Measurements from ENCODE around the gene NUP155. TPM values are rescaled to one million over a fixed set of nuclear protein-coding genes. Genes with fewer than 3 reads are reported as not detected.
"Not testable (repeated sequence)": the region's sequence is repeated elsewhere in the genome, so short reads cannot be mapped to it uniquely, and the experiment has no call there.

Gene NUP155
- 41.5 and 51.9 TPM in 2 replicates for total RNA-seq (2014; rRNA removed; shearing (Covaris generic); ENCODE audit: low replicate concordance)

DNA sequence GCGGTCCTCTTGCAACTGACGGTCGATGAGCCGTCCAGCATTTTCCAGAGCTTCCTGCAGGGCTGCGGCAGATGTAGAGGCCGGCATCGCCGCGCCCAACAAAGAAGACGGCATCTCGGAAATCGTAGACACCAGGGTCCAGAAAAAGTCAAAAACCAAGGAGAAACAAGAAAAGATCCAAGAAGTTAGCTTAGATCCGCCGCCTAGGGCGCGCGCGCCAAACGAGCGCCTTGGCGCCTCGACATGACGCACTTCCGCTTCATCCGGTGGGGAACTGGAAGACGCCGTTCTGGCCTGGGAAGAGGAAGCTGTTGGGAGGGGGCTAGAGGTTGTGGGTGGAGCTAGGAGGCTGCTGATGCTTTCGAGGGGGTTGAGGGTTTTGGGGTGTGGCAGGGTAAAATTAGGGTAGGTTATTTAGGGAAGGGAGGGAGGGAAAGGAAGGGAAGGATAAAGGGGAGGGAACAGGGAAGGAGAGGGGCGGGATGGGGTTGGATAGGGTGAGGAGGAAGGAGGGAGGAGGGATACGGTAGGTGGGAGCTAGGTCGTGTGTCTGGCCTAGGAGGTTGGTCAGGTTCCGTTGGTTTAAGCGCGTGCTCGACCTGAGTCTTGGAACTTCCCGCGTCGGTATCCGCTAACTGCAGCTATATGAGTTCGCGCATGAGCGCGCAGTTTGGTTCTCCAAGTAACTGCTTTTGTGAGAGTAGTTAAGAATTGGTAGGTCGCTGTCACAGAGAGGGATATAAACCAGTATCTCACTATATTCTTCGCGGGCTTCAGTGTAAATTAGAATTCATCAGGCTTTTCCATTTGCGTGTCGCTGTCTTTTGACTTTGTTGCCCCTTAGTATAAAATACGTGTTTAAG lies at the start of gene NUP155:
TSS of gene NUP155 (minus strand) at position 243 of the 863 bp plus-strand sequence. CDS start at position 114, 129 bp downstream.
- no peaks in the 10 kb centered on the region for H3K27me3 ChIP-seq
- no peaks in the 10 kb centered on the region for H3K9me3 ChIP-seq
- H3K36me3 ChIP-seq = peaks cover 6% of the 10 kb centered on the region
- peak within 1 kb of the TSS; percentile 97 for H3K4me3 ChIP-seq
- peak; percentile 97 for DNase-seq

DNA sequence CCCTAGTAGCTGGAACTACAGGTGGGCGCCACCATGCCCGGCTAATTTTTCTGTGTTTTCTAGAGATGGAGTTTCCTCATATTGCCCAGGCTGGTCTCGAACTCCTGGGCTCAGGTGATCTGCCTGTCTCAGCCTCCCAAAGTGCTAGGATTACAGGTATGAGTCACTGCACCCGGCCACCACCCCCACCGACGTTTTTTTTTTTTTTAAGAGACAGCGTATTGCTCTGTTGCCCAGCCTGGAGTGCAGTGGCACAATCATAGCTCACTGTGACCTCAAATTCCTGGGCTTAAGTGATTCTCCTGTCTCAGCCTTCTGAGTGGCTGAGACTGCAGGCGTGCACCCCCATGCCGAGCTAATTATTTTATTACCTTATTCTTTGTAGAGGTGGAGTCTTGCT lies 46.4 kb upstream of the NUP155 start:
- no peak for DNase-seq
- H3K4me3 ChIP-seq = no peak overlapping the region
- no peaks in the 10 kb centered on the region for H3K9me3 ChIP-seq
- H3K36me3 ChIP-seq = peaks cover 7% of the 10 kb centered on the region
- H3K27me3 ChIP-seq = no peaks in the 10 kb centered on the region

DNA sequence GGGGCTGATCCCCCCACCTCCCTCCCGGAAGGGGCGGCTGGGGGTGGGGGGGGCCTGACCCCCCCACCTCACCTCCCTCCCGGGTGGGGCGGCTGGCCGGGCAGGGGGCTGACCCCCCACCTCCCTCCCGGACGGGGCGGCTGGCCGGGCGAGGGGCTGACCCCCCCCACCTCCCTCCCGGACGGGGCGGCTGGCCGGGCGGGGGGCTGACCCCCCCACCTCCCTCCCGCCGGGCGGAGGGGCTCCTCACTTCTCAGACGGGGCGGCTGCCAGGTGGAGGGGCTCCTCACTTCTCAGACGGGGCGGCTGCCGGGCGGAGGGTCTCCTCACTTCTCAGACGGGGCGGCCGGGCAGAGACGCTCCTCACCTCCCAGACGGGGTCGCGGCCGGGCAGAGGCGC lies 44.5 kb upstream of the NUP155 start:
- H3K4me3 ChIP-seq, H3K27me3 ChIP-seq, DNase-seq, H3K36me3 ChIP-seq, H3K9me3 ChIP-seq: not testable (repeated sequence)

DNA sequence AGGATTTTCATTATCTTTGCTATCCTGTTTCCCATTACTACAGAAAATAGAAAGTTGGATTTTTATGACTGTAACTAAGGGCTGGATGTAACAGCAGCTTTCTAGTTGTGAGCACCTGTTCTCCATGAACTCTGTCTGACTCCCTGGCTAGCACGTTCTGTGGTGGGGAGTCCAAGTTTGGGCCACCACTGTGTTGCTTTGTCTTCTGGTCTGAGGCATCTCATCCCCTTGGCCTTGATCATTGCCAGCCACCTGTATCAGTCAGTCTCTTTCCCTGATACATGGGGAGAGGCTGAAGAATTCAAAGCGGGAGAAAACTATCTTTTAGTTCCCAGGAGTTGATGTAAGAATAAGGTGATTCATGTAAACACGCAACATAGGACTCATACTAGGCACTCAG lies 41.6 kb upstream of the NUP155 start:
- Histone ChIP-seq H3K27me3 (no peaks in the 10 kb centered on the region), H3K9me3 (no peaks in the 10 kb centered on the region), H3K36me3 (peaks cover 3% of the 10 kb centered on the region), H3K4me3 (no peak overlapping the region)
- DNase-seq = no peak

DNA sequence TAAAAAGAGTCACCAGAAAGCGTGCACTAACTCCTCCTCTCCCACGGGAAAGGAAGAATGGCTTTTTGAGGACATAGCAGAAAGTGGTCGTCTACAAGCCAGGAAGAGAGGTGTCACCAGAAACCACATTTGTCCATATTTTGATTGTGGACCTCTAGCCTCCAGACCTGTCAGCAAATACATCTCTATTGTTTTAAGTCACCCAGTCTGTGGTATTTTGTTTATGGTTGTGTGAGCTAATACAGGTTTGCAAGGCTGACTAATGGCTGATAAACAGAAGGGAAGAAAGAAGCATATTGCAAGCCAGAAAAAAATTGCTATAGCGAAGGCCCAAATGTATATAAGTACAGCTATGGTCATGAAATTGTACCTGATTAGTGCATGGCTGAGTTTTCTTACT lies 29.6 kb upstream of the NUP155 start:
- Histone ChIP-seq H3K4me3 (no peak overlapping the region), H3K9me3 (no peaks in the 10 kb centered on the region), H3K27me3 (no peaks in the 10 kb centered on the region), H3K36me3 (peaks cover 8% of the 10 kb centered on the region)
- DNase-seq = no peak

DNA sequence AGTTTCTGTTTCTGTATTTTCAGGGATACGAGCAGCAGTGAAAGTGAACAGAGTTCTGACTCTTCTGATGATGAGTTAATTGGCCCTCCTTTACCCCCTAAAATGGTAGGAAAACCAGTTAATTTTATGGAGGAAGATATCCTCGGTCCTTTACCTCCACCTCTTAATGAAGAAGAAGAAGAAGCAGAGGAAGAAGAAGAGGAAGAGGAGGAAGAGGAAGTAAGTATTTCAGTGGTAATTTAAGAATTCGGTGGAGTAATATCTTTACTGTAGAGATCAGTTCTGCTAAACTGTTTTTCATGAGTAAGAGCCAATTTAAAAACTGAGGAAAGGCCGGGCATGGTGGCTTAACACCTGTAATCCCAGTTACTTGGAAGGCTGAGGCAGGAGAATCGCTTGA lies 25.4 kb upstream of the NUP155 start:
- Histone ChIP-seq H3K4me3 (no peak overlapping the region), H3K27me3 (no peaks in the 10 kb centered on the region), H3K36me3 (peaks cover 20% of the 10 kb centered on the region), H3K9me3 (no peaks in the 10 kb centered on the region)
- no peak for DNase-seq

DNA sequence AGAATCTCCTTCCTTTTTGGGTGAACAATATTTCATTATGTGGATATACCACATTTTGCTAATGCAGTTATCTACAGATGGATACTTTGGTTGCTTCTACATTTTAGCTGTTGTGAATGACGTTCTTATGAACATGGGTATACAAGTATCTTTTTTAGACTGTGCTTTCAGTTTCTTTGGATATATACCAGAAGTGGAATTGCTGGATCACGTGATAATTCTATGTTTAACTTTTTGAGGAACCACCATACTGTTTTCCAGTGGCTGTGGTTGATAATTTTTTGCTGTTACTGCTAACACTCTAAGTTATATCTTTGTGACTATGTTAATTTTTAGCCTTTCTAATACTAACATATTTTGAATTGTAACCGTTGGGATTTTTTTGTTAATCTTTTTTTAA lies 20.7 kb upstream of the NUP155 start:
- H3K36me3 ChIP-seq = peaks cover 15% of the 10 kb centered on the region
- DNase-seq = no peak
- no peaks in the 10 kb centered on the region for H3K27me3 ChIP-seq
- no peak overlapping the region for H3K4me3 ChIP-seq
- H3K9me3 ChIP-seq = no peaks in the 10 kb centered on the region

DNA sequence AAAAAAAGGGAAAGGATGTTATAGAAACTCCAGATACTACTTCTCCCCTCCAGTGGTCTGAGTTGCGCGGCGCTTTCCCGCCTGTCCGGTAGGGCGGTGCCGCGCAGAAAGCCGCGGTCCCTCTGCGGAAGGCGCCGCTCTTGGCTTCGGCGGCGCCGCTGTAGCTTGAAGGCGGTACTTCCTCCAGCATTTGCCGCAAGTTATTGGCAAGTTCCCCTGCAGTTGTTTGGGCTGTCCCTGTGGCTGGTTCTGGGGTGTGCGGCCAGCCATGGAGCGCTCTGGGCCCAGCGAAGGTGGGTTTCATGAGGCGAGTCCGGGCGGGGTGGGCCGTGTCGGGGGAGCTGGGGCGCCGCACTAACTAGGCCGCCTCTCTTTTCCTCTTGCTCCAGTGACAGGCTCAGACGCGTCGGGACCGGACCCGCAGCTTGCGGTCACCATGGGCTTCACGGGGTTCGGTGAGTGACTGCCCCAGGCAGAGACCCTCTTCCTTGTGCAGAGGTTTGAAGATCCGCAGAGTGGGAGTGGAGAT lies 8.3 kb upstream of the NUP155 start, which contains the start of gene WDR70:
TSS of gene WDR70 (plus strand) at position 219 of the 529 bp plus-strand sequence. CDS start at position 269, 50 bp downstream.
- not testable (repeated sequence) for H3K9me3 ChIP-seq, H3K27me3 ChIP-seq
- DNase-seq = peak; percentile 90
- Histone ChIP-seq H3K4me3 (peak within 1 kb of the TSS; percentile 87), H3K36me3 (peaks cover 14% of the 10 kb centered on the region)

DNA sequence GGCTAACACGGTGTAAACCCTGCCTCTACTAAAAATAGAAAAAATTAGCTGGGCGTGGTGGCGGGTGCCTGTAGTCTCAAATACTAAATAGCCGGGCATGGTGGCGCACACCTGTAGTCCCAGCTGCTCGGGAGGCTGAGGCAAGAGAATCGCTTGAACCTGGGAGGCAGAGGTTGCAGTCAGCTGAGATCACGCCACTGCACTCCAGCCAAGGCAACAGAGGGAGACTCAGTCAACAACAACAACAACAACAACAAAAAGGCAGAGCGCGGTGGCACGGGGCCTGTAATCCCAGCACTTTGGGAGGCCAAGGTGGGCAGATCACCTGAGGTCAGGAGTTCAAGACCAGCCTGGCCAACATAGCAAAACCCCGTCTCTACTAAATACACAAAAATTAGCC lies 7.2 kb upstream of the NUP155 start:
- not testable (repeated sequence) for H3K9me3 ChIP-seq, DNase-seq, H3K27me3 ChIP-seq, H3K4me3 ChIP-seq
- peaks cover 11% of the 10 kb centered on the region for H3K36me3 ChIP-seq

DNA sequence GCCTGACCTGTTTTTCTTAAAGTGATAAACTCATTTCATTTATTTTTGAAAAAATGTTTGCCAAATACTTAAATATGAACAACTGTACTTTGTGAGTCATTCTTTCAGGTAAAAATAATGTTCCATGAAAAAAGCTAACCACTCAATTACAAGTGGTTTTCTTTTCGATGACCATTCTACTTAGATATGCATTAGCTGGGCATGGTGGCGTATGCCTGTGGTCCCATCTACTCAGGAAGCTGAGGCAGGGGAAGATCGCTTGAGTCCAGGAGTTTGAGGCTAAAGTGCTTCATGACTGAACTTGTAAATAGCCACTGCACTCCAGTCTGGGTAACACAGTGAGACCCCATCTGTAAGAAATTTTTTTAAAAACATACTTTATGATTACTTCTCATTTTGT lies 4.2 kb upstream of the NUP155 start:
- H3K36me3 ChIP-seq = no peaks in the 10 kb centered on the region; the same call in 1 of the 2 replicates
- no peak for DNase-seq
- H3K4me3 ChIP-seq = no peak overlapping the region
- no peaks in the 10 kb centered on the region for H3K27me3 ChIP-seq
- no peaks in the 10 kb centered on the region for H3K9me3 ChIP-seq

DNA sequence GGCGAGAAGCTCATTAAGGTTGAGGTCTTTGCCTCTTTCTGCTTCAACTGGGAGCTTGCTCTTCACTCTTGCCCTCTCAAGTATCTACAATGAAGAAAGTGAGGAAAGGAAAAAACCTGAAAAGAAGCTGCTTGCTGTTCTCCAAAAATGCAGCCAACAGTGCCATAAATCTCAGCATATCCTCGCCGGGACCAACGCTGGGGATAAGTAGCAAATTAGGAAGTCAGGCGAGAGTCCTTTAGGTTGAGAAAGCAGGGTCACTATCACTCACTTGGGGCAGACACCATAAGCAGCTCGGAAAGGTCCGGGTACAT lies 399 bp downstream of the NUP155 start:
- no peaks in the 10 kb centered on the region for H3K9me3 ChIP-seq
- no peaks in the 10 kb centered on the region for H3K27me3 ChIP-seq
- DNase-seq = no peak
- H3K4me3 ChIP-seq = peak overlapping the region; percentile 97
- H3K36me3 ChIP-seq = peaks cover 10% of the 10 kb centered on the region

DNA sequence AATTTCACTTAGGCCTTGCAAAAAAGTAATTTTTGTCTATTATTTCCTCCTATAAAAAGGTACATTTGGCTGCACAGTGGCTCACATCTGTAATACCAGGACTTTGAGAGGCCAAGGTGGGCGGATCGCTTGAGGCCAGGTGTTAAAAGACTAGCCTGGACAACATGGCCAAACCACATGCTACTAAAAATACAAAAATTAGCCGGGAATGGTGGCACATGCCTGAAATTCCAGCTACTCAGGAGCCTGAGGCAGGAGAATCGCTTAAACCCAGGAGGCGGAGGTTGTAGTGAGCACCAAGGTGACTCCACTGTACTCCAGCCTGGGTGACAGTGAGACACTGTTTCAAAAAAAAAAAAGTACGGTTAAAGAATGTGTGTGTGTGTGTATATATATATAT lies 15.7 kb downstream of the NUP155 start:
- H3K27me3 ChIP-seq = no peaks in the 10 kb centered on the region
- no peaks in the 10 kb centered on the region for H3K9me3 ChIP-seq
- H3K36me3 ChIP-seq = peaks cover 63% of the 10 kb centered on the region
- H3K4me3 ChIP-seq = no peak overlapping the region
- no peak for DNase-seq

DNA sequence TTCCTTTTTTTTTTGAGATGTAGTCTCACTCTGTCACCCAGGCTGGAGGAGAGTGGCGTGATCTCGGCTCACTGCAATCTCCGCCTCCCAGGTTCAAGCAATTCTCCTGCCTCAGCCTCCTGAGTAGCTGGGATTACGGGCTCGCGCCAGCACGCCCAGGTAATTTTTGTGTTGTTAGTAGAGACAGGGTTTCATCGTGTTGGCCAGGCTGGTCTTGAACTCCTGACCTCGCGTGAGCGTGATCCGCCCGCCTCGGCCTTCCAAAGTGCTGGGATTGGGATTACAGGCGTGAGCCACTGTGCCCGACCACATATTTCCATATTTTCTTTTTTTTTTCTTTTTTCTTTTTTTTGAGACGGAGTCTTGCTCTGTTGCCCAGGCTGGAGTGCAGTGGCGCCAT lies 28.2 kb downstream of the NUP155 start:
- DNase-seq, H3K27me3 ChIP-seq, H3K4me3 ChIP-seq, H3K9me3 ChIP-seq: not testable (repeated sequence)
- peaks cover 49% of the 10 kb centered on the region for H3K36me3 ChIP-seq

DNA sequence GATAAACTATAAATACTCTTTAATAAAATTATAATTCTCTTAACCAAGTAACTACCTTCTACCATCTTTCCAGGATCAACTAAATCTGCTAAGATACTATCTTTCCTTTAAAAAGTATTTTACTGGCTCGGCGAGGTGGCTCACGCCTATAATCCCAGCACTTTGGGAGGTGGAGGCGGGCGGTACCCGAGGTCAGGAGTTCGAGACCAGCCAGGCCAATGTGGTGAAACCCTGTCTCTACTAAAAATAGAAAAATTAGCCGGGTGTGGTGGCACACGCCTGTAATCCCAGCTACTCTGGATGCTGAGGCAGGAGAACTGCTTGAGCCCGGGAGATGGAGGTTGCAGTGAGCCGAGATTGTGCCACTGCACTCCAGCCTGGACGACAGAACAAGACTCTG lies 36.2 kb downstream of the NUP155 start:
- DNase-seq, H3K27me3 ChIP-seq, H3K4me3 ChIP-seq, H3K9me3 ChIP-seq: not testable (repeated sequence)
- H3K36me3 ChIP-seq = peaks cover 55% of the 10 kb centered on the region

DNA sequence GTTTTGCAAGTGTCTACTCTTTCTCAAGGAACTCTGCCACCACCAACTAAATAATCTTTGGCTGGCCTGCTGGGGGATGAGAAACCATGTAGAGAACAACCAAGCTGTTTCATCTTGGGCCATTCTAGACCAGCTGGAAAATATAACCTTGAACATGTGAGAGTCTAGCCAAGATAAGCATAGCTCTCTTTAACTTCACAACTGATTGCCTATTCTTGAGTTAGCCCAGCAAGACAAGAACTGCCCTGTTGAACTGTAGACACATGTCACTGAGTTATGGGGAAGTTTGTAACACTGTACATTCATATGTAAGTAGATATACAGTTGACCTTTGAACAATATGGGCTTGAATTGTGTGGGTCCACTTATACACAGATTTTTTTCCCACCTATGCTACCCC lies 44.4 kb downstream of the NUP155 start:
- no peaks in the 10 kb centered on the region for H3K9me3 ChIP-seq
- H3K4me3 ChIP-seq = no peak overlapping the region
- peaks cover 79% of the 10 kb centered on the region for H3K36me3 ChIP-seq
- H3K27me3 ChIP-seq = no peaks in the 10 kb centered on the region
- DNase-seq = no peak

DNA sequence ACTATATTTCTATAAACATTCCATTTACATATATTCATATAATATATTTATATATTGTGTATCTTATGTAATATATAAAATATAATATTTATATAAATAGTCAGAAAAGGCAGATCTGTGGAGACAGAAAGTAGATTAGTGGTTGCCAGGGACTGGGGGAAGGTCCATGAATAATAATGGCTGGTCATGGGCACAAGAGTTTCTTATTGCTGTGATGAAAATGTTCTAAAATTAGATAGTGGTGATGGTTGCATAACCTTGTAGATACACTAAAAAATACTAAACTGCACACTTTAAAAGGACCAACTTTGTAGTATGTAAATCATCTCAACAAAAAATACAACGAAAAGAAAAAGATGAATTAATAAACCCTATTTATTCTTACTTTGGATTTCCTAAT lies 47.3 kb downstream of the NUP155 start:
- Histone ChIP-seq H3K9me3 (no peaks in the 10 kb centered on the region), H3K27me3 (no peaks in the 10 kb centered on the region), H3K36me3 (peaks cover 80% of the 10 kb centered on the region), H3K4me3 (no peak overlapping the region)
- DNase-seq = no peak

DNA sequence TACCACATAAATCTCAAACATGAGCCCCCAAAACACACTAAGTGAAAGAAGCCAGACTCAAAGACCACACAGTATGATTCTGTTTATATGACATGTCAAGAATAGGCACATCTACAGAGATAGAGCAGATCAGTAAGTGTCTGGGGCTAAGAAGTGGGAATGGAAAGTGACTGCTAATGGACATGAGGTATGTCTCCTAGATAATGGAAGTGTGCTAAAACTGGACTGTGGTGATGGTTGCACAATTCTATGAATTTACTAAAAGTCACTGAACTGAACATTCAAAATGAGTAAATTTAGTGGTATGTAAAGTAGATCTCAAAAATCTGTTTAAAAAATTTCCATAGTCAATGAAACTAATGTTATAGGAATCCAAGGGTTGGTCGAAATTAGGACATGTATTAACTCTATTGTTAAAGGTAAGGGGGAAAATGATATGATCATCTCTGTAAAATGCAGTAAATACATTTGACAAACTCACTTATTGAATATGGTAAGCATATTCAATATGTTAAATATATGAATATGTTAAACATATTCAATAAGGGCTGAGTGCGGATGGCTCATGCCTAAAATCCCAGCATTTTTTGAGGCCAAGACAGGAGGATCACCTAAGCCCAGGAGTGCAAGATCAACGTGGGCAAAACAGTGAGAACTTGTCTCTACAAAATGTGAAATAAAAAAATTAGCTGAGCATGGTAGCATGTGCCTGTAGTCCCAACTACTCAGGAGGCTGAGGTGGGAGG lies 51.7 kb downstream of the NUP155 start:
- no peaks in the 10 kb centered on the region for H3K27me3 ChIP-seq
- H3K36me3 ChIP-seq = peaks cover 85% of the 10 kb centered on the region
- no peak overlapping the region for H3K4me3 ChIP-seq
- no peaks in the 10 kb centered on the region for H3K9me3 ChIP-seq
- DNase-seq = no peak
